DMS153 (cell line): ENCODE results near the gene PDGFD.

Source experiments
- DNase-seq: peaks from one replicate; lab custom pipeline; 2025; lab: John Stamatoyannopoulos, UW

PDGFD gene

DNA sequence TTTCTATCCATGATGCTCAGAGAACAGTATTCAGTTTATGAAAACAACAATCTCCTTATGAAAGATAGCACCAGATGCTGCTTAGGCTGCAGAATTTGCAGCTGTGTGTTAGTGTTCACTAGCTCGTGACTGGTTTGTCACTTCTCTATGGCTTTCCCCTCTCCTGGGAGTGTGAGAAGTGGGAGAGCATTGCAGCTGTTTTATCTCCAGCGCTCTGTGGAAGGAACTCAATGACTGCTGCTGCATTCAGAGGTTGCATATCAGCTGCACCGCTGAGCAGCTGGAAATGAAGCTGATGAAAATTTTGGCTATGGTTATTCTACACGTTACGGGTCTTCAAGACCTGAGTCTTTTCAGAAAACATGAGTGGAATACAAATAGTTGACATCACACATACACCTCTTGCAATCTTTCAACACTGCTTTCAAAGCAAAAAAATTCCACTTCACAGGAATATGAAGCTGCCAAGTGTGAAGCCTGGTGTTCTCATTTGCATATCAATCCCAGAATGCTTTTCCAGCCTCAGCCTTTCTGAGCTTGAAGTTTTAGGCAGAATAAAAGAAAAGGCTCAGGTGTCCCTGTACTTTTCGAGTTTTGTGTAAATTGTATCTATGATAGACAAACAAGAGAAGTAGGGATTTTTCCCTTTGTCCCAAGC is 276.8 kb downstream of the PDGFD start:
- DNase-seq, result no peak

DNA sequence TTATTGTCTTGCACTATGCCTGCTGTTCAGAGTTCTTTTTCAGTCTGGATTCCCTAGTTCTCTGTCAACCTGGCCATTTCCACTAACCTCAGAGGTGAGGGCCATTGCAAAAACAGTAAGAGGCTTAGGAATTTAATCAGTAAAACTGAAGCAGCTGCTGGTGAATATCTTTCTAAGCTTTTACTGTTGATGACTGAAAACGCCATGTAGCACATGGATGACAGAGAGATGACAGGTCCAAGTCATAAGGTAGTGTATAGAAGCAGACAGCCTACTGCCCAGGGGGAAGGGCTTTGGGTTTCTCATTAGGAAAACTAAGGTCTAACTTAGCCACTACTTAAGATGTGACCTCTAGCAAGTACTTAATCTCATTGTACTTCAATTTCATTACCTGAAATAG is 280.1 kb downstream of the PDGFD start:
- no peak for DNase-seq

DNA sequence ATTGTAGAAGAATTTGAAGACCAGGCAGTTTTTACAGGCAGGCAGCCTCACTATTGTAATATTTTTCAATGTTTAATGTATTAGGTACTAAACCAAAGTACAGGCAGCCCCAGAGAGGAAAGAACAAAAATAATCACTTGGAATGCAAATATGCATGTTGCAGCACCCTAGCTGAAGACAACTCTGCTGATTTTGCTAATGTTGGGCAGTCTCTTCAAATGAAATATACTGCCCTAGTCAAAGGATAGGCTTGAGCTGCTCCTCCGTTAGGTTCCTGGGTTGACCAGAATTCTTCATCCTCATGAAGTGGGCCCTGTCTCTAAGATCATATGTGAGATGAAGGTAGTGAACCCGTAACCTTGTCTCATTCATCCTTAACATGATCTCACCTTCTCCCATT is 280.7 kb downstream of the PDGFD start:
- no peak for DNase-seq

DNA sequence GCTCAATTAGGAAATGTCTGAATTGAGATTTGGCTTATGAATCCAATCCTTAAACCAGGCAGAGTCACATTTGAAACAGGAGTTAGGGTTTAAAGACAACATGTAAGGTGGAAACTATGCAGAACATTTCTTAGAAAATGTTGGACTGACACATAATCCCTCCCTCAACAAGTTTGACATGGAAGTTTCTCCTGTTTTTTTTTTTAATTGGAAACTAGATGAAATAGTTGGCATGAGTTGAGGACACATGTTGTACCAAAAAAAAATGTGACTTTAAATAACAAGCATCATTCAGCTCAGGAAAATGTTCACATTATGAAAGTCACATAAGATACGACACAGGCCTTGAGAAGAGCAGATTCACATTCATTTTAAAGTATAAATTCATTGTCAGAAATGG is 282.4 kb downstream of the PDGFD start:
- DNase-seq, result no peak

DNA sequence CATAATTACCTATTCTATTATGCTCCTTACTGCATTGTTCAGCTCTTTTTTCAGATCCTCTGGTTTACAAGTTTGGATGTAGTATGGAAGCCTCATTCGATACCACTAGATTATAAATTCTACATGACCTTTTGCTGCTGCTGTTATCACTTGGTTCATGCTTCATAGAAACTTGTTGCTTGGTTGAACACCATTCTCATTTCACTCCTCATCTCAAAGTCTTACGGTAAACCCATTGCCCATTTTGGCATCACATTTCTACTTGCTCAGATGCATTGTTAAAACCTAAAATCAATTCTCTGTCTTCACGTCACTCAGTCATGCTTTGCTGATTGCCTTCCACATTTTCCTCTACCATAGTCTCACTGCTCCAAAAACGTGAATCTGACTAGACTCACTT is 283.0 kb downstream of the PDGFD start:
- no peak for DNase-seq

DNA sequence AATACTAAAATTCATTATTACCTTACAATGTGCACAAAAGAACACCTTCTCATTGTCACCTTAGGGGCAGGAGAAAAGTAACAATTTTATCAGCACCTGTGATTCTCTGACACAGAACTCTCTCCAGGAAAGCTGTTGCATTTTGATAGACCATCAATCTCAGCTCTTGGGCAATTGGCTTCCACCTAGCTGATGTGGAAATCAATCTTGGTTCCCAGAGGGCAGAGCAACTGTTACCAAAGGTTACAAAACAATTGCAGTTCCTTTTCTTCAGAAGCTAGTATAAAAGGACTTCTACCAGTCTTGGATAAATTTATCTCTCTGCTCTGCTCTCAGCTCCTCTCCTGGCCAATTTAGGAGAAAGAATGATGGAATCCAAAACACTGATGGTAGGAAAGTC is 285.3 kb downstream of the PDGFD start:
- DNase-seq, result no peak

DNA sequence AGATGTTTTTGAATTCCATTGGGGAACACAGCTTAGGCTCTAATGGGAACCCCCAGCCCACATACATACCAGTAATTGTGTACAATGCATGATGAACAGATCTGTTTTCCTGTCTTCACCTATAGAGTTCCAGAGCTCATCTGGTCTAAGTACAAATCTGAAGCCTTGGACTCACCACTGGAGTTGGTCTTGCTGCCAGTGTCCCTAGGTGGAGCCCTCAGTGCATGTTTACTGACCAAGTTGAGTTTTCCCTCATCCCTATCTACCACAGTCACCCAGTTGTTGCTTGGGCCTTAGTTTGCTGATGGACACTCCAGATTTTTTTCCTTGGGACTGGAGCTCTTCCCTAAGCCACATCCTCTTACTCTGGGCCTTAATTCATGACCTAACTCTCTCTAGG is 286.7 kb downstream of the PDGFD start:
- no peak for DNase-seq

DNA sequence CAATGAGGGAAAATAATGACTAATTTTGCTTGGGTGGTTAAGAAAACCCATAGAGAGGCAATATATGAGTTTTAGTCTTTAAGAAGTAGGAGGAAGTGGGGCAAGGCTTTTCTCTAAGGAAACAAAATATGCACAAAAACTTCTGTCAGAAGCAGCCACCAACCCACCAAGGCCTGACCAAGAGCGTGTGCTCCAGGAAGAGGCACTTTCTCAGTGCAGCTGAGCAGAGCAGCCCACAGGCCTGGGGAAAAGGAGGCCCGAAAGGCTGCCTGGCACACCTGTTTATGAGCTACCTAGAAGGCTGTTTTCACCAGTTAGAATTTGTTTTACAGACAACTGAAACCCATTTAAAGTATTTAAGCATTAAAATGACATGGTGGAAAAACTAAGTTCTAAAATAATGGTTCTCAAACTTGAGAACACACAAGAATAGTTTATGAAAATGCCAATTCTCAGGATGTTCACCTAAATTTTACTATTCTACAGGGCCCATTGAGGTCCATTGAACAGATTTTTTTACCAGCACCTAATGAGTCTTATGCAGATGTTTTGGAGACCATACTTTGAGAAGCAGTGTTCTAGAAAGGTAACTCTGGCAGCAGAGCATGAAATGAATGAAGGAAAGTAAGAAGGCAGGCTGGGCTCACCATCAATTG is 288.0 kb downstream of the PDGFD start:
- DNase-seq, result no peak

DNA sequence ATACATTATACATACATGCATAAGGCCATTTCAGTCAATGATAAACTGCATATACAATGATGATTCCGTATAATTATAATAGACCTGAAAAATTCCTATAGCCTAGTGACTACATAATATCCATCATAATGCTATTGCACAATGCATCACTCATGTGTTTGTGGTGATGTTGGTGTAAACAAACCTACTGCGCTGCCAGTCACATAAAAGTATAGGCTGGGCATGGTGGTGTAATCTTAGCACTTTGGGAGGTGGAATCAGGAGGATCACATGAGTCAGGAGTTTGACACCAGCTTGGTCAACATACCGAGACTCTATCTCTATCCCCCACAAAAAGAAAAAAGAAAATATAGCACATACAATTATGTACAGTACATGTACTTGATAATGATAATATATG is 291.2 kb downstream of the PDGFD start:
- DNase-seq, result no peak

DNA sequence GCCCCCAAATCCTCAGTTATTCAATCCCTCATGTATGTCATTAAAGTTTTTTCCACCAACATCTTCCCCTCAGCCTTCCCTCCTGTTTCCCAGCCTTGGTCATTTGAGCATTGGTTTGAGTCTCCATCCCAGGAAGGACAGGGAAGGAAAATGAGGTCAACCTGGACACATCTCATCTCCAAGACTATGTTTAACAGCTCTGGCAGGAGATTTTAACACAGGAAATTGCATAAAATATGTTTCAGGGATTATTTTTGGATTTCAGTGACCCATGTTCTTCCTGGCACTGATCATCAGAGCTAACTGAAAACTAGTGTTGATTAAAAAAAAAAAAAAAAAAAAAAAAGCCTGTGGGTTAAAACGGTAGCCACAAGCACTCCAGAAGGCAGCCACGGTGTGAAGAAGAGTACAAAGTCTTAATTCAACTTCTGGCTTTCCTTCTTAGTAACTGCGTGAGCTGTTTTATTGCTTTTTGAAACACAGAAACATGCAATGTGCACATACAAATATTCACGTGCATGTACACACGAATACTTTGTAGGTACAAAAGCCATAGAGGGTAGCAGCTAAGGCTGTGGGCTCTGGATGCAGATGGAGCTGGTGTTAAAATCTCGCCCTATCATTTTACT is 291.9 kb downstream of the PDGFD start:
- no peak for DNase-seq

DNA sequence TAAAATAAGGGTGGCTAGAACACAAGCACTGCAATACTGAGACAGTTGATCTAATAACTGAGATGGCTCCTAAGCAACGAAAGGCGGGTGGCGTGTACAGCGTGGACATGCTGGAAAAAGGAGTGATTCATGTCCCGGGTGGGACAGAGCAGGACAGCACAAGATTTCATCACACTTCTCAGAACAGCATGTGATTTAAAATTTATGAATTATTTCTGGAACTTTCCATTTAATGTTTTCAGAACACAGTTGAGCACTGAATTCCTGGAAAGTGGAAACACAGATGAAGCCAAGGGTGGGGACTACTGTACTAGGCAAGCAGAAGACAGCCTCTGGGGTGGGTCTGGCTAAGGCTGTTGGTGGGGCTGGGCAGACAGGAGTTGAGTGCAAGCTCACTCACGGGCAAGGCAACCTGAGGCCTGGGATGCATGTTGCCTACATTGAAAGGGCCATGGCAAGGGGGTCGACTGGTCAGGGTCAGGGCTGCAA is 293.1 kb downstream of the PDGFD start:
- DNase-seq, result no peak

DNA sequence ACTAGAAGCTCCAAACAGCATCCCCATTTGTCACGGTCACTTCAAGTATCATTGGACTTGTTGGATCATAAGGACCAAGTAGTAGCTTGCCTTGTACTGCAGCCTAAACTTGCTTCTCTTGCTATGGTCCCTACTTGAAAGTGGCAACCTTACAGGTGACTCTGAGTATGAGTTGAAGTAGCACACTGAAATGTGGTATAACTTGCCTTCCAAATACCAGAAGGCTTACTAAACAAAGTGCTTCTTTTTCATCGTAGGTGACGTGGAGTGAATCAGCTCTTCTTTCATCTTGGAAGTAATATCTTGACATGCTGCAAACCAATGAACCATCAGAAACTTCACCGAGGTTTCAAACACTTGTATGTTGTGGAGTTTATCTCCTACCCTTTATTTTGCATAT is 296.5 kb downstream of the PDGFD start:
- DNase-seq, result no peak

DNA sequence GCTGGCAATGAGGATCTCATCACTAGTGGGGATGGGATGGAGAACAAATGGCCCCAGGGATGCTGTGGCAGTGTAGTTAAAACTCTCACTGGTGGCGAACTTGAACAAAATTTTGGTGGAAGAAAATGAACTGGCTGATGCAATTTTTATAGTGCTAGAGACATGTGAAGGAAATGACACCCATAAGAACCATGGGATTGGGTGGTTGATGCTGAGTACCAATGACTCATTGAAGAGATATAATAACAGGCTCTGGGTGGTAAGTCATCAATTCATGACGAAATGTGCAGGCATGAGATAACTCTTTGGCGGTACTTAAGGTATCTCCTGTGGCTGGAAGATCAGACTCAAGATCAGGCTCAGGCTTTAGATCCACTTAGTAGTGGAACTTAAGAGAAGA is 300.4 kb downstream of the PDGFD start:
- no peak for DNase-seq

DNA sequence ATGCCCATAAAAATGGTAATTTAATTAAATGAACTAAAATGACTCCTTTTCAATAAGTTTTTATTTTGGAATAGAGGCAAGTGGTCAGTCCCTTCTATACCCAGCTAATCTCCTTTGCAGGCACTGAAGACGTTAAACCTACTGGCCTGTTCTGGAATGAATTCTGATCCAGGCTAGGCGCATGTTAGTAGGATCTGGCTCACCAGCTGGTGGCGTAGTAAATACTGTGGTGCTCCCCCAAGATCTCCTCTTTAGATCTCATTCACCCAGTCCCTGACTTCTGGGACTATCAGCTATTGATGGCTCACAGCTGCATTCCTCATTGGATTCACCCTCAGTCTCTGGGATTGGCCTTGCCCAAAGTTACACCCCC is 301.2 kb downstream of the PDGFD start:
- no peak for DNase-seq

DNA sequence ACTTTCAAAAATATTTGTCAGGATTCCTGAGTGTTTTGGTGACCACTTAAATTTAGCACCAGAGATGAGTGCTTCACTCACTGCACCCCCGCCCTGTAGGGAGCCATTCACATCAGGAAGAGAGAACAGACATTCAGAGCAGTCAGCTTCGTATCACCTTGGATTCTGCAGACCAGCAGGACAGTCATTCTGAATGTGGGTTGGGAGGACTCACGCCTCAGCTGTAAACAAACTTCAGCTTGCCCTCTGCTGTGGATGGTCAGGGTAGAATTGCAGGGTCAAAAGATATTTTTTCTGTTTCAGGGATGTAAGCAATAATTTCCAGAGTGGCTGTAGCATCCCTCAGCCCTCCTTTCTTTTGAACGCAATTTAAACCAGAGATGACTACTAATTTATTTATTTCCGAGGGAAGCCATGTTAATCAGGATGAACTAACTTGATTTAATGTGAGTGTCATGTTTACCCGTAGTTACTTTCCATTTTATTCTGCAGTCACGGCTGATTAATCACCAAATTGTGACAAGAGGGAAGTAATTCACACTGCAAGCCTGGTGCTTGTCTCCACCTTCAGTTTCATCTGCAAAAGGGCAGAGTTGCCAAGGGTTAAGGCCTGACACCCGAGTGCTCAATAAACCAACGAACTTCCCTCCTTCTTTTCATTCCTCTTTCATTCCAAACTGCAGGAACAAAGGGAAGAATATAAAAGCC is 301.7 kb downstream of the PDGFD start:
- peak; percentile 48 for DNase-seq
